Mucosa of gallbladder (tissue), 1 donor: Measurements from ENCODE around the gene BSCL2. TPM values are rescaled to one million over a fixed set of nuclear protein-coding genes. Genes with fewer than 3 reads are reported as not detected.
"Not testable (repeated sequence)": the region's sequence is repeated elsewhere in the genome, so short reads cannot be mapped to it uniquely, and the experiment has no call there.

Experiments
- DNase-seq: peaks from one replicate; pipeline ENCODE4 v3.0.0-alpha.2; 2020; ENCODE audit warnings: low spot score
- total RNA-seq: library from RNA; stranded (reverse); gene quantifications from one replicate; pipeline ENCODE4 v1.2.1, GENCODE V29; 2021
- donor health status: DM: no; HTN: no; CAD: no.

The BSCL2 gene
- total RNA-seq, 1 donor from 2014 or later, result 108 TPM

- DNase-seq, result no peak
Observed at GRCh38 chr11:62656796-62657429, 50.3 kb downstream of the BSCL2 start.

DNA sequence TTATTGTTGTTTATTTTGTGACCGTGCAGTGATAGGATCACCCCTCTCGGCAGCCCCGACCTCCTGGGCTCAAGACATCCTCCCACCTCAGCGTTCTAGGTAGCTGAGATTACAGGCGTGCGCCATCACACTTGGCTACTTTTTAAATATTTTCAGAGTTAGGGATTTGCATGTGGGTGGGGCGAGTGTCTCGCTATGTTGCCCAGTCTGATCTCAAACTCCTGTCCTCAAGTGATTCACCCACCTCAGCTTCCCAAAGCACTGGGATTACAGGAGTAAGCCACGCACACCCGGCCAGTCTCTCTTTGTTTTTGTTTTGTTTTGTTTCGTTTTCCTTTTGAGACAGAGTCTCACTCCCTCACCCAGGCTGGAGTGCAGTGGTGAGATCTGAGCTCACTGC, 52.9 kb downstream of the BSCL2 start:
- DNase-seq, result no peak

- no peak for DNase-seq
Observed at GRCh38 chr11:62652161-62653006, 54.8 kb downstream of the BSCL2 start.

- DNase-seq, result not testable (repeated sequence)
Observed at GRCh38 chr11:62650283-62650682, 56.9 kb downstream of the BSCL2 start.

- DNase-seq, result no peak
Observed at GRCh38 chr11:62649486-62649885, 57.7 kb downstream of the BSCL2 start.

DNA sequence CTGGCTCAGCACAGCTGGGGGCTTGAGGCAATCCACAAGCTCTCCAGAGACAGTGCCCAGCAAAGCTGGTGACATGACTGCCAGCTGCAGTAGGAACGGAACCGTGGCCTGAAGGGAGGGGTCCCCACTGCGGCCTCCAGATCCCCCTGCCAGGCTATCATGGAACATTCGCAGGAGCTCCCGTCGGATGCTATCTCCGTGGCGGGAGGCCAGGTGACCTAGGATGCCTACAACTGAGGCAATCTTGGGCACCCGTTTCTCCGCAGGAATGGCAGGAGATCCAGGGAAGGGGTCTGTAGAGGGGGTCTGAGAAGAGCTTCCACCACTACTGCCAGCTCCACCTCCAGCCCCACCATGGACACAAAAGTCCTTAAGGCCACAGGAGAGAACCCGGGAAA, 58.3 kb downstream of the BSCL2 start:
- no peak for DNase-seq

DNA sequence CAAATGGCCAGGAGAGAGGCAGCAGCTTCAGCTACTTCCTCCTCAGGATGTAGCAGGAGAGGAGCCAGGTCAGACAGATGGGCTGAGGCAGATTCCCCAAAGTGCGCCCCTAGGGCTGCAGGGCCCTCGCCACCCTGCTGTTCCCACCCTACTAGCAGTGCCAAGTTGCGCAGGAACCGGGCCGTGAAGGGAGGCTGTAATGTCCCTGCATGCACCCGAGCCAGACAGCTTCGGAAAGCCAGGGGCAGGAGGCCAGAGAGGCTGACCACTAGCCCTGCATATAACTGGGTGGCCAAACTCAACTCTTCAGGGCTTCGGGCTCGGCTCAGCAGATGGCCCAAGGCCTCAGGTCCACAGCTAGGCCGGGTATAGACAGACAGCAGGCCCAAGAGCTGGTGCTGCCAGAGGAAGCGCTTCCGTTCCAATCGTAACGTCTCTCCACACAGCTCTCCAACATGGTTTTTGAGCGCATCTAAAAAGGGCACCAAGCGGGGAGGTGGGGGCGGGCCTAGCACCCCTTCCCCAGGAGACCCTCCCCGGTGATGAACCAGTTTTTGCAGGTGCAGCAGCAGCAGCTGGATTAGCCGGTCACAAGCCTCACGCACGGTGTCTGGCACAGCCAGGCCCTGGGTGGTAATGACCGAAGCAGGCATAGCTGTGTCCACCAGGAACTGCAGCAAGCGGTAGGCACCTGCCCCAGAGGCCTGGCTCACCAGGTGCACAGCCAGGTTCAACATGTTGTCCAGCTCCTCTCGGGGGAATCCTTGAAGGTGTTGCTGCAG, 58.8 kb downstream of the BSCL2 start:
- no peak for DNase-seq

GRCh38 chr11:62647609-62648005, 59.6 kb downstream of the BSCL2 start:
- no peak for DNase-seq

DNA sequence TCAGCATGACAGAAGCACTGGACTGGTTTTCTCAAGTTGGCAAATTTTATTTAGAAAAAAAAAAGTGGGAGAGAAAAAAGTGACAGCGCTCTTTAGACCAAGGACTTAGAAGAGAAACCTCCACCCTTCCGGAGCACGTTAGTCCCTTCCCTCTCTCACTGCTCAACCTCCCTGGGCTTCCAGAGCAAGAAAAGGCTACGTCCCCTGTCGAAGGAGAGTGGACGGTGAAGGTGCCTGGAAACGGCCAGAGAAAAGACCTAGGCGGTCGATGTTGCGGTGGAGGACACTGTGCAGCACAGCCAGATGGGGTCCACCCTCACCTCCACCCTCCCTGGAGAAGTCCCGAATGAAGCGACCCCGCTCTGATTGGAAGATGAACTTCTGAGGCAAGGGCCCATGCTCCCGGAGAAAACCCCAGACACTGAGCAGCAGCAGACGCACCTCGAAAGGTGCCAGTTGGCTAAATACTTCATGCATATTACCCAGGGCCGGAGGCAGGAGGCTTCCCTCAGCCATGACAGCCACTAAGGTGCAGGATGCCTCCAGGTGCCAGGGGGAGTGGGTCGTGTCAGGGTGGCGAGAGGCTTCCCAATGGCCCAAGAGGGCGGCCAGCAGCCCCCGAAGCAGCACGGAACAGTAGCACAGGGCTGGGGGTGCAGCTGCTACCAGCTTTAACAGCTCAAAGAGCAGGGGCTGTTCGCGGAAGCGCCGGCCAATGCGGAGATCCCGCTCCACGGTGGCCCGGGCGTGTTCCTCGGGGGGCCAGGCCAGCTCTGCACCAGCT, 60.2 kb downstream of the BSCL2 start:
- no peak for DNase-seq

GRCh38 chr11:62645946-62646824, 61.0 kb downstream of the BSCL2 start, which contains the start of gene GANAB:
TSS of gene GANAB (minus strand) at chr11:62646613. CDS start at chr11:62646599, 14 bp downstream.
- DNase-seq, result peak; percentile 99

- DNase-seq, result no peak
Observed at GRCh38 chr11:62645671-62645945, 61.6 kb downstream of the BSCL2 start.

- no peak for DNase-seq
Observed at GRCh38 chr11:62644220-62644619, 63.0 kb downstream of the BSCL2 start.

Other genes with a start within 250 kb of the BSCL2 start
- 549 TPM for gene AHNAK, start 160.6 kb downstream of the BSCL2 start, total RNA-seq
- 1,062 TPM for gene EEF1G, start 133.5 kb downstream of the BSCL2 start, total RNA-seq
- 26.2 TPM for gene TUT1, start 115.9 kb downstream of the BSCL2 start, total RNA-seq
- gene MTA2, start 105.6 kb downstream of the BSCL2 start, total RNA-seq, result 87.6 TPM
- gene EML3, start 94.6 kb downstream of the BSCL2 start, total RNA-seq, result 66.1 TPM
- gene ROM1, start 94.2 kb downstream of the BSCL2 start, total RNA-seq, result 9.9 TPM
- 60.7 TPM for gene B3GAT3, start 85.4 kb downstream of the BSCL2 start, total RNA-seq
- gene GANAB, start 60.8 kb downstream of the BSCL2 start, total RNA-seq, result 266 TPM
- gene INTS5, start 54.1 kb downstream of the BSCL2 start, total RNA-seq, result 23.7 TPM
- 50.8 TPM for gene C11orf98, start 42.2 kb downstream of the BSCL2 start, total RNA-seq
- gene CSKMT, start 42.1 kb downstream of the BSCL2 start, total RNA-seq, result 10.6 TPM
- gene UQCC3, start 35.8 kb downstream of the BSCL2 start, total RNA-seq, result 11.1 TPM
- gene LBHD1, start 35.2 kb downstream of the BSCL2 start, total RNA-seq, result 7.7 TPM
- gene UBXN1, start 28.4 kb downstream of the BSCL2 start, total RNA-seq, result 86.9 TPM
- 4.3 TPM for gene LRRN4CL, start 17.9 kb downstream of the BSCL2 start, total RNA-seq
- 0.40 TPM for gene GNG3, start 252 bp upstream of the BSCL2 start, total RNA-seq
- gene HNRNPUL2, start 20.0 kb upstream of the BSCL2 start, total RNA-seq, result 51.9 TPM
- gene TTC9C, start 21.1 kb upstream of the BSCL2 start, total RNA-seq, result 38.9 TPM
- gene ZBTB3, start 46.7 kb upstream of the BSCL2 start, total RNA-seq, result 21.4 TPM
- gene POLR2G, start 54.2 kb upstream of the BSCL2 start, total RNA-seq, result 53.5 TPM
- 24.0 TPM for gene TAF6L, start 64.0 kb upstream of the BSCL2 start, total RNA-seq
- 67.8 TPM for gene TMEM179B, start 80.0 kb upstream of the BSCL2 start, total RNA-seq
- gene TMEM223, start 84.6 kb upstream of the BSCL2 start, total RNA-seq, result 19.9 TPM
- 85.7 TPM for gene NXF1, start 98.0 kb upstream of the BSCL2 start, total RNA-seq
- 48.8 TPM for gene STX5, start 124.6 kb upstream of the BSCL2 start, total RNA-seq
- gene TEX54, start 125.4 kb upstream of the BSCL2 start, total RNA-seq, result not detected
- 31.6 TPM for gene WDR74, start 132.2 kb upstream of the BSCL2 start, total RNA-seq
- gene SLC3A2, start 173.5 kb upstream of the BSCL2 start, total RNA-seq, result 104 TPM
- 0.09 TPM for gene CHRM1, start 213.9 kb upstream of the BSCL2 start, total RNA-seq